HT1080 (cell line): ENCODE results near the gene HIPK2. TPM values are rescaled to one million over a fixed set of nuclear protein-coding genes. Genes with fewer than 3 reads are reported as not detected.

Source experiments
- DNase-seq: peaks from one replicate; pipeline ENCODE4 v3.0.0-alpha.2; 2015; ENCODE audit warnings: low read depth
- total RNA-seq: library from RNA; depleted of rRNA; stranded (reverse); fragments of >200 nt; shearing (Covaris generic); gene quantifications from 2 replicates; pipeline ENCODE4 v1.2.3, GENCODE V29; 2014

Gene HIPK2
- total RNA-seq, 1 experiment from 2014 or later = 20.0 TPM

DNA sequence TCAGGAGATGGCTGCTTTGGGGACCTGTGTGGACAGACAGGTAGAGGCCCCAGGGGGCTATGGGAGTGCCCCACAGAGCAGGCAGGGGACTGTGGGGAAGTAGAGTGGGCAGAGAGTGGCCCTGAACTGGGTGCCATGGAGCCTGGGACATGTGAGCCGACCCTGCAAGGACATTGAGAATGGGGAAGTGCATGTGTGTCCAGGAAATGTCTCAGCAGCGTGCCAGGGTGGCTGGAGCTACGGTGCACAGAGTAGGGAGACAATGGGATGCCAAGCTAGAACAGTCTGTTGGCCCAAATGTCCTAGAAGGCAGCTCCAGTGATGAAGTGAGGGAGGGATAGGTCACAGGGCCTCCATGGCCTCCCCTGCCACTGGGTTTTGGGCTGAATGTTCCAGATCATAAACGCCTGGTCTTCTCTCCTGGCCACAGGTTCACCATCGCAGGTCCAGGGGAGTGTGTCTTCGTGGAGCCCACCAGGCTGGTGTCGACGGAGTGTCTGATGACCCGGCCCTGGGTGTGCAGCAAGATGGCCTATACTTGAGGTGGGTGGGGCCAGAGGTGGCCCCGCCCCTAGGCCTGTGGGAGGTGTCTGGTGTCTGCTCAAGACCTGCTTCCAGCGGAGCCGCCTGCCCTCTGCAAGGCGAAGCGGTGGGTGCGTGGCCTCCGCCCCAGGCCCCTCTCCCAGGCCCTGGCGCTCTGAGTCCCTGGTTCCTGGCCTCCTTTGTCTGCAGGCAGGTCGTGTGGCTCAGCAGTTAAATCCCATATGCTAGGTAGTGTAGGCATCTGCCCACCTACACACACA is 233.8 kb downstream of the HIPK2 start:
- DNase-seq = no peak

- DNase-seq = no peak
Observed at GRCh38 chr7:139542308-139543151, 235.3 kb downstream of the HIPK2 start.

DNA sequence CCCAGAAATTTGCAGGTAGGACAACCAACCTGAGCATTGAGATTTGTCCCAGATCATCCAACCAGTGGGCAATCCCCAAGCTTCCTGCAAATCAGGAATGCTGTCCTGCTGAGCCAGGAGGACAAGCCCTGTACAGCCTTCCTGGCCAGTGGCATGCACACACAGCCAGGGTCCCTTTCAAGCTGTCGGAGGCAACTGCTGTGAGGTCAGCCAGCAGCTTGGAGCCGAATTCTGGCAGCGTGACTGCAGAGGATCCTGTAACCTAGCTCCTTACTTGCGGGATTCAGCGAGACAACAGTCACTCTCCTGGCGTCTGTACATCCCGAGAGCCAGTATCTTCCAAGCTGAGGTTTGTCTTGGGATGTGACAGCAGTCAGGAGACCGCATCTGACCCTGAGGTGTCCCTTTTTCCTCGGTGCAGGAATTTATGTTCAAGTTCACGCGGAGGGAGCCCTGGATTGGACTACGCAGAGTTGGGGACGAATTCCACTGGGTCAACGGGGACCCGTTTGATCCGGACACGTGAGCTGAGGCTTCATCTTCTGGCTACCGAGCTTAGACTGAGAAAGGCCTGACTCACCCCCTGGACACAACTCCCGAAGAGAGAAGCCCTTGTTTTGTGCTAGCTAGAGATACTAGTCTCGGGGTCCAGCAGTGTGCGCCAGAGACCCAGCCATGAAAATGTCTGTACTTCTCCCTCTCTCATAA is 236.0 kb downstream of the HIPK2 start:
- no peak for DNase-seq

DNA sequence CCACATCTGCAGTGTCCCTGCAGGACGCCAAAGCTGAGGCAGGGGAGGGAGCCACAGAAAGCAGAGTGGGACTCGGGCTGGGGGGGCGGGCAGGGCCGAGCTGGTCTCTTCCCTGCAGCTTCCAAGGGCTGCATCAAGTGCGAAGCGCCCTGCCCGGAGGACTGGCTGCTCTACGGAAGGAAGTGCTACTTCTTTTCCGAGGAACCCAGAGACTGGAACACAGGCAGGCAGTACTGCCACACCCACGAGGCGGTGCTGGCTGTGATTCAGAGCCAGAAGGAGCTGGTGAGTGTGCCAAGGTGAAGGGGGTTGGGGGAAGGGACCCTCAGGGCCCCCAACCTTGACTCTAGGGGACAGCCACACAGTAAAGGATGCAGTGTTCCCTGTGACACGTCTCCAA is 237.6 kb downstream of the HIPK2 start:
- no peak for DNase-seq

DNA sequence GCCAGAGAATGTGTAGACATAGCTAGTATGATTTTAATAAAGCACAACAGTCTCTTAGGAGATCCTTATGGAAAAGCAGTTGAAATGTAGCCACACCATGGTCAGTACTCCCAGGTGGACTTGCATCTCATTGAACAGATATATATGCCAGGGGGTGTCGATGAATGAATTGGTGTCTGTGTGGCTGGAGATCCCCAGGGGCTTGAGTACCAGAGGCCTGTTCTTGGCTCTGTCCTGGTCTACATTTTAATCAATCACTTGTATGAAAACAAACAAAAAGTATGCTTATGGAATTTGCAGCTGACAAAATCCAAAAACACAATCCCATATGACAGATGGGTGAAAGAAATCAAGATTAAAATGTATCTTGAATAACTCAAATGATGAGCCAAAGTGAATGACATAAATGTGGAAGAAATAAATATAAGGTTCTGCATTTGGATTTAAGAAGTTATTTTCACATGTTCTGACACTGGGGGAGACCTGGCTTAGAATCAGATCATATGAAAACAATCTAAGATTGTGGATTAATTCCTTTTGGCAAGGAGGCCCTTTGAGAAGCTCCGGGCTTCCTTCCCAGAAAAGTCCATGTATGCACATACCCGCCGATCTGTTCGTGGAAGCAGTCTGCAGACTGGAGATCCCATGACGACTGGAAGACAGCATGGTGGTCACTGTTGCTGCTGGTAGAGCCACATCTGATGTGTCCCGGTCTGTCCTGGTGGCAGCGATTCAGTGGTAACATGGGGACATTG is 238.7 kb downstream of the HIPK2 start:
- no peak for DNase-seq

- DNase-seq = no peak
Observed at GRCh38 chr7:139536152-139536551, 241.6 kb downstream of the HIPK2 start.

GRCh38 chr7:139534966-139535651 is 242.7 kb downstream of the HIPK2 start:
- DNase-seq = no peak

- no peak for DNase-seq
Observed at GRCh38 chr7:139534096-139534495, 243.7 kb downstream of the HIPK2 start.

DNA sequence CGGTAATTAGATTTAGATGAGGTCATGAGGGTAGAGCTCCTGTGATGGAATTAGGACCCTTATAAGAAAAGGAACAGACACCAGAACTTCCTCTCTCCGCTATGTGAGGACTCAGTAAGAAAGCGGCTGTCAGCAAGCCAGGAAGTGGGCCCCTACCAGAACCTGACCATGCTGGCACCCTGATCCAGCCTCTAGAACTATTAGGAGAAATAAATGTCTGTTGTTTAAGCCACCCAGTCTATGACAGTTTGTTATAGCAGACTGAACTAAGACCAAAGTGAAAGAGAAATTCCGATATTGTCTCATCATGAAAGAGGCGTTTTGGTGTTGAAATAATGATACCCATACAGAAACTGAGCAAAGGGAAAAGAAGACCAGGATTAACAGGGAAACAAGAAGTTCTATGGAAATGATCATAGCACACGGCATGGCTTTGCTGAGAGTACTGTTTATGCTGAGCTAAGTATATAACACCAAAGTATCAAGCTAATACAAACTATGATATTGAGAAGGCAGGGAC is 245.1 kb downstream of the HIPK2 start:
- no peak for DNase-seq

- DNase-seq = no peak
Observed at GRCh38 chr7:139531094-139531493, 246.7 kb downstream of the HIPK2 start.

DNA sequence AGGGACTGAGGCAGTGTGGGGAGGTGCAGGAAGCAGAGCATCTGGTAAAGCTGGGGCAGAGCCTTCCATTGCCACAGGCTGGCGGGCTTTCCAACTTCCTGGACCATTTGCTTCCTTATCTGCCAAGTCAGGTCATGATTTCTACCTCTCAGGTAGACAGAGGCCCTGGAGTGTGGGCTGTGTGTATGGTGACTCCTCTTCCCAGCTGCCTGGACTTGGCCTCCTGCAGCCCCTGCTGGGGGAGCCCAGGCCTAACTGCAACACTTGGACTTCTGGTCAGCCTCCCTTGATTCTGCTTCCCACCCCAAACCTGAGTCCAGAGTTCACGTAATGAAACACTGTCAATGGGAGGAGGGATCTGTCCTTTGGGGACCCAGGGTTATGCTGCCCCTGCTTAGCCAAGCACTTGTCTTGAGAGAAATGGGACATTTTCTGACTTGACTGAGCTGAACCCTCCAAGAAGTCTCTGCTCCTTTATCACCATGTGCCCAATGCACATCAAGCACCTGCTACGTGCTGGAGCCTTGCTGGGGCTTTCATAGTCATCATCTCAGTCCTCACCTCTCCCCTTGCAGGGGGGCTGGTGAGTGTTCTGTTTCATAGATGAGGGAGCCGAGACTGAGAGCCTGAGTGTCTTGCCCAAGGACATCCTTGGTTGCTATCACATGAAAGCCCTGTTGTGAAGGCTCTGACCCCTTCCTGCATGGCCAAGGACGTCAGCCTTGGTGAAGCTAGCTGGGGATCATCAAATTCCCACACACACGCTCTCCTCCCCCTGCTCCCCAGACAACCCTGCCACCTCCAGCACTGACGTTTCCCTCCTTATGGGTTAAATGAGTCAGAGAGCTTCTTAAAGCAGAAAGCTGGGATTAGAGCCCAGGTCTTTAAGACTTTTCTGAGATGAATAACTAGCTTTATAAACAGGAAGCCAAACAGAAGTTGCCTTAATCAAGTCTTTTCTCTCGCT is 250.9 kb downstream of the HIPK2 start:
- peak; percentile 69 for DNase-seq

DNA sequence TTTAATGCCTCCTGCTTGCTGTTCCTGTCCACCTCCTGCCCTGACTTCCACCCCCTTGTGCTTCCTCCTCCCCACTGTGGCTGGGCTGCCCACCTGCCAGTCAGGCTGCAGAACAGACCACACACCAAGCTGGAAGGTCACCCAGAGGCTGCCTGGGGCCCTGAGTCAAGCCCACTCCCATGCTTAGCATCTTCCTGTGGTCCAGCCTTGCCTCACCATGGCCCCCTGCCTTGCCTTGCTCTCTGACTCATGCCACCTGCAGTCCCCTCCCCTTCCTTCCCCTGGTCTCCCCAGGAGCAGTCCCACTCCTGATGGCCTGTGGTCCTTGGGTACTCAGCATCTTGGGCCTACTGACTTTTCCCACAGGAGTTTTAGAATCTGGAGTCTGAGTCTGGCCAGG is 252.0 kb downstream of the HIPK2 start:
- no peak for DNase-seq

DNA sequence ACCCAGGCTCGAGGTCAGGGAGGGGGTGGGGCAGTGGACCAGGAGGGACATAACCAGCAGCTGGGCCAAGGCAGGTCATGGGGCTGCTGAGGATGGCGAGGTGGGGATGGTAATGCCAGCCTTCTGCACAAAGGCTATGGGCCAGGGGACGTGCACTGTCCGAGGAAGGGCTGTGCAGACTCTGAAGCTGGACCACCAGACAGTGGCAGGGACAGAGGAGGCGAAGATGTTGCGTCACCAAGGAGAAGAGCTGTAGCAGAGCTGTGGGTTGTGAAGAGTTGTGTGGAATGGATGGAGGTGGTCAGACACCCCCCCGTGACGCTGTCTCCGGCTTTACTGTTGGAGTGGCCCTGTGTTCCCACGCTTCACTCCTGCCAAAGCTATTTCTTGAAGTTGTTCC is 252.6 kb downstream of the HIPK2 start:
- DNase-seq = no peak

- DNase-seq = no peak
Observed at GRCh38 chr7:139523968-139524815, 253.6 kb downstream of the HIPK2 start.

- DNase-seq = no peak
Observed at GRCh38 chr7:139523199-139523941, 254.4 kb downstream of the HIPK2 start, which contains the start of gene CLEC2L. Gene CLEC2L, plus strand, starts transcription at chr7:139523685. Its CDS starts 243 bp downstream, at chr7:139523928.

DNA sequence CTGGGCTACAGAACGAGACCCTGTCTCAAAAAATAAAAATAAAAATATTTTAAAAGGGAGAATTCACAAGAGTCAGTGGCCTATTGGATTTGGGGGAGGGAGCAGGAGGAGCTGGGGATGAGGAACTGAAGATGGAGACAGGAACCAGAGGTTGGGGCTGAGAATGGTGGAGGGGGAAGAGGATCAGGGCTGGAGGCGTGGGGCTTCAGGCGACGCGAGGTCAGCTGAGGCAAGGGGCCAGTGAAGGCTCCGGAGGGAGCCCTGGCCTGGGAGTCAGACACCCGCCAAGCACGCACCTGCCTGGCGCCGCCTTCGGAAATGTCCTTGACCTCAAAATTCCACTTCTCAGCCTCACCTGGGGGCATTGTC is 255.0 kb downstream of the HIPK2 start:
- no peak for DNase-seq

DNA sequence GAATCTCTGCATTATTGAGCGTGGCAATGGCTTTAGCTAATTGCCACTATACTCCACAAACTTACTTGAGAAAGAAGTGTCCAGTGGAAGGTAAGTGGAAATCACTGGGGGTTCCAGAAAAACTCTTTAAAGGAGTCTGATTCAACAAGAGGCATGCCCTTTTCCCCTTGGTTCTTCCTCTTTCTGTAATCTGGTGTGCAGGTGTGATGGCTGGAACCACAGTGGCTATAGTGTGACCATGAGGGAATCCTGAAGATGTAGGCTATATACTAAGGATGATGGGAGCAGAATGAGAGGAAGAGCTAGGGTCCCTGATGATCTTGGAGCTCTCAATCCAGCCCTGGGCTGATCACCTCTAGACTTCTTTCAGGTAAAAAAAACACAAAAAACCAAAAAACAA is 256.4 kb downstream of the HIPK2 start:
- no peak for DNase-seq
